Panc1 (cell line): ENCODE measurements around the gene INHBB.

Source experiments
- POLR2AphosphoS5 ChIP-seq: IDR thresholded peaks from 2 replicates; pipeline ENCODE4 v1.6.1; 2012; ENCODE audit warnings: mild to moderate bottlenecking, low read depth, low read length, moderate library complexity
- TF ChIP-seq, protein P1 (sequence below): fragments of 450-650 bp; IDR thresholded peaks from 2 replicates; pipeline ENCODE4 v1.5.1; 2017; ENCODE audit warnings: mild to moderate bottlenecking

- TF ChIP-seq, protein P1, sequence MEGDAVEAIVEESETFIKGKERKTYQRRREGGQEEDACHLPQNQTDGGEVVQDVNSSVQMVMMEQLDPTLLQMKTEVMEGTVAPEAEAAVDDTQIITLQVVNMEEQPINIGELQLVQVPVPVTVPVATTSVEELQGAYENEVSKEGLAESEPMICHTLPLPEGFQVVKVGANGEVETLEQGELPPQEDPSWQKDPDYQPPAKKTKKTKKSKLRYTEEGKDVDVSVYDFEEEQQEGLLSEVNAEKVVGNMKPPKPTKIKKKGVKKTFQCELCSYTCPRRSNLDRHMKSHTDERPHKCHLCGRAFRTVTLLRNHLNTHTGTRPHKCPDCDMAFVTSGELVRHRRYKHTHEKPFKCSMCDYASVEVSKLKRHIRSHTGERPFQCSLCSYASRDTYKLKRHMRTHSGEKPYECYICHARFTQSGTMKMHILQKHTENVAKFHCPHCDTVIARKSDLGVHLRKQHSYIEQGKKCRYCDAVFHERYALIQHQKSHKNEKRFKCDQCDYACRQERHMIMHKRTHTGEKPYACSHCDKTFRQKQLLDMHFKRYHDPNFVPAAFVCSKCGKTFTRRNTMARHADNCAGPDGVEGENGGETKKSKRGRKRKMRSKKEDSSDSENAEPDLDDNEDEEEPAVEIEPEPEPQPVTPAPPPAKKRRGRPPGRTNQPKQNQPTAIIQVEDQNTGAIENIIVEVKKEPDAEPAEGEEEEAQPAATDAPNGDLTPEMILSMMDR, result no peak
- TF ChIP-seq POLR2AphosphoS5, result no peak
Measured at GRCh38 chr2:120322329-120322728, 23.6 kb upstream of the INHBB start.
